TTC549 (cell line): ENCODE data around the gene DYNLL1.
"Not testable (repeated sequence)": the region's sequence is repeated elsewhere in the genome, so short reads cannot be mapped to it uniquely, and the experiment has no call there.

Experiments used
- FAIRE-seq: peaks from 2 replicates; lab custom pipeline; 2012; peaks lifted over from hg19 to GRCh38; lab: Jason Lieb, UNC

The DYNLL1 gene

DNA sequence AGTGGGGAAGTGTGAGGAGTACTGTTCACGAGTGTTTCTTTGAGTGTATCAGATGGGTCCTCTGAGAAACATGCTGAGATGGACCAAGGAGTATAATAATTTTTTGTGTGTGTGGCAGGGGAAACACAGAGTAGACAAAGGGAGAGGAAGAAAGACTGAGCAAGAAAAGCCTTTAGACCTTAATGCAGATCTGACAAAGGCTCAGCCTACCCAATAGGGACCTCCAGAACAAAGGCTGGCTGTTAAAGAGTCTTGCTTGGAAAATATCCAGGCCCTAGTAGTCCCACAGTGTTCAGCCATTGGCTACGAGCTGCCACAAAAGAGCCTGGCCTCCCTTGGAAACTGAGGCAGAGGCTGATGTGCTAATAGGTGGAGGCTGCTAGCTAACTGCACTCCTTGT, 19.6 kb downstream of the DYNLL1 start:
- FAIRE-seq: no peak

DNA sequence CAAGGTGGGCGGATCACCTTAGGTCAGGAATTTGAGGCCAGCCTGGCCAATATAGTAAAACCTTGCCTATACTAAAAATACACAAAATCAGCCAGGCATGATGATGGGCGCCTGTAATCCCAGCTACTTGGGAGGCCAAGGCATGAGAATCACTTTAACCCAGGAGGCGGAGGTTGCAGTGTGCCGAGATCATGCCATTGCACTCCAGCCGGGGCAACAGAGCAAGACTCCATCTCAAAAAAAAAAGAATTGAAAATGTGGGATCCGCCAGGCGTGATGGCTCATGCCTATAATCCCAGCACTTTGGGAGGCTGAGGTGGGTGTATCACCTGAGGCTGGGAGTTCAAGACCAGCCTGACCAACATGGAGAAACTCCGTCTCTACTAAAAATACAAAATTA, 23.4 kb downstream of the DYNLL1 start:
- not testable (repeated sequence) for FAIRE-seq

DNA sequence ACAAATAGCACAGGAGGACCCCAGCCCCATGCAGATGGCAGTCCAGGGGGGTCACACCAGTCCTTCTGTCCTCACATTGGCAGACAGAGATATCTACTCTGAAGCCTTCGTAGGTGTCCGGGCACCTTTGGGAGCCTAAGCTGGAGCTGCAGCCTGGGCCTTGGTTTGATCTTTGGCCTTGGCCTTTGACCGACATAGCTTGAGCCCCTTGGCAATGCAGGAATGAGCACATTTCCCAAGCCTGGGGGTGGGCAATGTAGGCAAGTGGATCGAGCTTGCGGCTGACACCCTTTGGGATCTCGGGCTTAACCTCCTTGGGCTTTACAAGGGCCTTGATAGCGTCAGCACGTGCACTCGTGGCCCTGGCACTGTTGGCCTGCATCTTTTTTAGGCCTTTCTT, 26.7 kb downstream of the DYNLL1 start:
- FAIRE-seq: no peak

DNA sequence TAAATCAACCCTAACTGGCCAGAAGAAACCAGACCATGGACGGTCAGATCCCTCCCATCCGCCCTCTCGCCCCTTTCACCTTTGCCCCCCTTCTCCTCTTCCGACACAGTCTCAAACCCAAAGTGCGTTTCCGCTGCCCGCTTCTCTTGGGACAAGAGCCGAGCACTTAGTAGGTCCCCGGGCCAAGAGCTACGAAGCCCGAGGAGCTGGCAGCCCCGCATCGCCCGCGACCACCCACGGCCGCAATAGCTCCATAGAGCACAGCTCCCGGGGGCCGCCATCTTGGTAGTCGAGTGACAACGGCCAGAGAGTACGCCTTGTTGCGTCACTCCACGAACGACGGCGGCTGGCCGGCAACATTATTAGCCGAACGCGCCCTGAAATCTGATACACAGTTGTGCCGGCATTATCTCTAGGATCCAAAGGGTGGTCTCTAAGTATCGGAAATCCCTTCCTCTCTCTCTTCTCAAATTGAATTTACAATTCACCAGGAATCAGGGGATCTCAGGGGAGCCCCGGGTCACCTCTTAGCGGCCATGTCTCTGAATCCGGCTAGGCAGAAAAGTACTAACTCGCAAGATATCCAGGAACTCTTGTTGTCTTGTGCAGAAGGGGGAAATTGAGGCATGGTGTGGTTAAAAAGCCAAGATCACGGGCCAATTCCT, 33.1 kb downstream of the DYNLL1 start, which contains the start of gene COQ5:
TSS of gene COQ5 (minus strand) at position 298 of the 665 bp plus-strand sequence. CDS start at position 281, 17 bp downstream.
- no peak for FAIRE-seq

DNA sequence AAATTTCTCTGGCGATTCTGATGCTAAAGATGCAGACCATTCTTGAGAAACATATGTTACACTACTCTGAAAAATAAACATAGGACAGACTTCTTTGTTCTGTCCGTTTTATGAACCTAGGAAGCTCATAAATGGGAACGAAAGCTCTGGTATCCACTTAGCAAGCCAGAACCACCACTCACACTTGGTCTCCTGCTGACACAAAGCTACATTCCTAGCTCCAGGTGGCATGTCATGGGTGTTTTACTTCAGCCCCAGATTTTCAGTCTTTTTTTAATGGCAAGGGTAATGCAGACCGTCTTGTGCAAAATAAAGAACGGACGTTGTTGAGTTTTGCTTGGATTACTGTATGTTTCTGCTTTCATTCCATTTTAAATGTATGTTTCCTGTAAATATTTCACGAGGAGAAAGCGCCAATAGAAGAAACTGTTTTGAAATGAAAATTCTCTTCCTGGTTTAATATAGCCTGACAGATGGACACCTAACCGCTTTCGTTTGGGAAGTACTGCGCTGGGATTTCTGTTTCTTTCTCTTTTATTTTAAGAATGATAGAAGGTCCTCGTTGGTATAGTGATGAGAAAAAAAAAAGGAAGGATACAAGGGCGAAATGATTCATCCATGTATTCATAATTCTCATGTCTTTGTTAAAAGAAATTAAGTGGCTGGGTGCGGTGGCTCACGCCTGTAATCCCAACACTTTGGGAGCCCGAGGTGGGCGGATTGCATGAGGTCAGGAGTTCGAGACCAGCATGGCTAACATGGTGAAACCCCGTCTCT, 33.9 kb downstream of the DYNLL1 start:
- no peak for FAIRE-seq

DNA sequence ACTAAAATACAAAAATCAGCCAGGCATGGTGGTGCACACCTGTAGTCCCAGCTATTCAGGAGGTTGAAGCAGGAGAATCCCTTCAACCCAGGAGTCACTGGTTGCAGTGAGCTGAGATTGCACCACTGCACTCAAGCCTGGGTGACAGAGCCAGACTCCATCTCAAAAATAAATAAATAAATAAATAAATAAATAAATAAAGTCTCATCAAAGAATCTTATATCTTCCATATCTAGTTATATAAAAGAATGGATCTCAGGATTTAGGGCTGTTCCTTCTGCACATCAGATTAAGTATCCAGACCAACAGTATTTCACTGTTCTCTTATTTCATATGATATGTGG, 34.5 kb downstream of the DYNLL1 start:
- FAIRE-seq: not testable (repeated sequence)

DNA sequence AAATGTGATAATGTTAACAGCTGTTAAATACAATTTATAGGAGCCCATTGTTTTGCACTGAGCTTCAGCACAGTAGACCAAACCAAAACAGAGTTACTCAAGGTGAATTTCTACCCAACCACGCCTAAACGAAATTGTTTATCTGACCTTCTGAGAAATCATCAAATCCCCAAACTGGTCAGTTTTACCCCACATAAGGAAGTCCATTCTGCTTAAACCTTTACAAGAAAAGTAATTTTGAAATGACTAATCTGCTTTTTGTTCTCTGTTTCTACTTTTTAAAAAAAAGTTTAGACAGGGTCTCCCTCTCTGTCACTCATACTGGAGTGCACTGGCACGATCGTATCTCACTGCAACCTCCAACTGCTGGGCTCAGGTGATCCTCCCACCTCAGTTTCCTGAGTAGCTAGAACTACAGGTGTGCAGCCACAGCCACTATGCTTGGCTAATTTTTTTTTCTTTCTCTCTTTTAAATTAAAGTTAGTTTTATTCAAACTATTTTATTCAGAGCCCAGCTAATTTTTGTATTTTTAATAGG, 36.9 kb downstream of the DYNLL1 start:
- FAIRE-seq: no peak

DNA sequence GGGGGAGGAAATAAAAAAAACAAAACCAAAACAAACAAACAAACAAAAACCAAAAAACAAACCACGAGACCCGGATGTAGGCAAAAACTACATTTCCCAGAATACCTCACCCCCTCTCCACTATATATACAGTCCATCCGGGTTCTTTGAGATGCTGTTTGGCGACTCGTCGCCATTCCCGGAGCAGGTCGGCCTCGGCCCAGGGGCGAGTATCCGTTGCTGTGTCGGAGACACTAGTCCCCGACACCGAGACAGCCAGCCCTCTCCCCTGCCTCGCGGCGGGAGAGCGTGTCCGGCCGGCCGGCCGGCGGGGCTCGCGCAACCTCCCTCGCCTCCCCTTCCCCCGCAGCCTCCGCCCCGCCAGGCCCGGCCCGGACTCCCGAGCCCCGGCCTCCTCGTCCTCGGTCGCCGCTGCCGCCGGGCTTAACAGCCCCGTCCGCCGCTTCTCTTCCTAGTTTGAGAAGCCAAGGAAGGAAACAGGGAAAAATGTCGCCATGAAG, 38.3 kb downstream of the DYNLL1 start, which contains the start of gene RNF10:
TSS of gene RNF10 (plus strand) at position 154 of the 500 bp plus-strand sequence. CDS start 456 bp downstream, outside the sequence.
- peak; percentile 19 for FAIRE-seq

DNA sequence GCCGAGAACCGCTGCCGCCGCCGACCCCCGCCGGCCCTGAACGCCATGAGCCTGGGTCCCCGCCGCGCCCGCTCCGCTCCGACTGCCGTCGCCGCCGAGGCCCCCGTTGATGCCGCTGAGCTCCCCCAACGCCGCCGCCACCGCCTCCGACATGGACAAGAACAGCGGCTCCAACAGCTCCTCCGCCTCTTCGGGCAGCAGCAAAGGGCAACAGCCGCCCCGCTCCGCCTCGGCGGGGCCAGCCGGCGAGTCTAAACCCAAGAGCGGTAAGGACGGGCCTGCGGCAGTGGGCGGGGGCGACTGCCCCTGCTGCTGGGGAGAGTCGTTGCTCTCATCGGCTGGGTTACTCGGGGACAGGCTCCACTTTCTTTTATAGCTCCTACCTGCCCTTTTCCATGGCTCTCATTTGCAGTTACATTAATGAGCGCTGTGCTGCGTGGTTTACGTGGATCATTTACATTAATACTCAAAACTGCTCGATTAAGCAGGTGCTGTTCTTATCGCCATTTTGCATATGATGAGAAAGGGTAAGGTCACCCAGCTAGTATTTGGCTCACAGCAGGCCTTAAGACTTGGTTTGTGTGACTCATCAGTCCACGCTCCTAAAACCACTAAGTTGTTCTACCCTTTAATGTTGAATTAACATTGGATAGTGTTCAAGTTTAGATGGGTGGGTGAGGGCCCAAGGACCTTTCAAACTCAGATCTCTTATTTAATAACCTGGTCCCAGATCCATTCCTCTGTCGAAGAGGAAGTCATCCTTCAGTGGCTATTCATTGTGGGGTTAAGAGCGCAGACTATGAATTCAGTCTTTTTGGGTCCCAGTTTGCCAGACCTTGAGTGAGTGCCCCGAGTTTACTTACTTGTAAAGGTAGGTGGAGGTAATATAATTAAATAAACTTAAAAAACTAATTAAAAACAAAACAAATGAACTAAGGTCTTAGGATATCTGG, 39.1 kb downstream of the DYNLL1 start:
- no peak for FAIRE-seq

DNA sequence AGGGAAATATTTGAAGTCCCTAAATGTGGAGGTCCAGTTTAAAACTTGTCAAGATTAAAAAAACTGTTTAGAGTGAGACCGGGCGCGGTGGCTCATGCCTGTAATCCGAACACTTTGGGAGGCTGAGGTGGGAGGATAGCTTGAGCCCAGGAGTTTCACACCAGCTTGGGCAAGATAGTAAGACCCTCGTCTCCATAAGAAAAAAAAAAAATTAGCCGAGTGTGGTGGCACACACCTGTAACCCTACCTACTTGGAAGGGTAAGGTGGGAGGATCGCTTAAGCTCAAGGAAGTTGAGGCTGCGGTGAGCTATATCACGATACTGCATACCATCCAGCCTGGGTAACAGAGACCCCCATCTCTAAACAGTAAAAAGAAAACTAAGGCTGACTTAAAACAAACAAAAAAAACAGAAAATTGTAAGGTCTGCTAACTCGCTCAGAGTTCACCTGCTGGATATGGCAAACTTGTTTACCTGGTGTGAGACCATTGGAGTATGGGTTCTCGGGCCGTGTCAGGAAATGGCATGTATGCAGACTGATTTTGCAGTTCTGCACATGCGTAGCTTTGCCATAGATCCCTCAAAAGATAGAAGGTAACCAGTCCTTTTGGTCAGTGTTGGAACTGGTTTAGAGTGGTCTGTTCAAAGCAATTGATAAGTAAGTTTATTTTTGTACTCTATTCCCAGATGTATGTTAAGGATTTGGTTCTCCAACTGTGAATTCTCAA, 40.3 kb downstream of the DYNLL1 start:
- no peak for FAIRE-seq

DNA sequence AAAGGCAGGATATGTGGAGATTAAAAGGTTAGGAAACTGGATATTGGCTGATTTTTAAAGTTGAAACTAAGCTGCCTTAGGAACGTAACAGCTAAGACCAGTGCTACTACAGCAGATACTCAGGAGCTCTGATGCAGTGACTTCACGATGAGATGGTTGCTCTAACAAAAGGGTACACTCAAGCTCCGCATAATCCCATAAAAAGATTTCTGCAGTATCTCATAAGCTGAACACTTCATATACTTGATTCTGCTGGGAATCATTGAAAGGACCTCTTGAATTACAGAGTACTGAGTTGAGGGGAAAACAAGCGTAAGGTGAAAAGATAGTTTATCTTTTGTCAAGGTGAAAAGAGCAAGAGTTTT, 41.9 kb downstream of the DYNLL1 start:
- no peak for FAIRE-seq

DNA sequence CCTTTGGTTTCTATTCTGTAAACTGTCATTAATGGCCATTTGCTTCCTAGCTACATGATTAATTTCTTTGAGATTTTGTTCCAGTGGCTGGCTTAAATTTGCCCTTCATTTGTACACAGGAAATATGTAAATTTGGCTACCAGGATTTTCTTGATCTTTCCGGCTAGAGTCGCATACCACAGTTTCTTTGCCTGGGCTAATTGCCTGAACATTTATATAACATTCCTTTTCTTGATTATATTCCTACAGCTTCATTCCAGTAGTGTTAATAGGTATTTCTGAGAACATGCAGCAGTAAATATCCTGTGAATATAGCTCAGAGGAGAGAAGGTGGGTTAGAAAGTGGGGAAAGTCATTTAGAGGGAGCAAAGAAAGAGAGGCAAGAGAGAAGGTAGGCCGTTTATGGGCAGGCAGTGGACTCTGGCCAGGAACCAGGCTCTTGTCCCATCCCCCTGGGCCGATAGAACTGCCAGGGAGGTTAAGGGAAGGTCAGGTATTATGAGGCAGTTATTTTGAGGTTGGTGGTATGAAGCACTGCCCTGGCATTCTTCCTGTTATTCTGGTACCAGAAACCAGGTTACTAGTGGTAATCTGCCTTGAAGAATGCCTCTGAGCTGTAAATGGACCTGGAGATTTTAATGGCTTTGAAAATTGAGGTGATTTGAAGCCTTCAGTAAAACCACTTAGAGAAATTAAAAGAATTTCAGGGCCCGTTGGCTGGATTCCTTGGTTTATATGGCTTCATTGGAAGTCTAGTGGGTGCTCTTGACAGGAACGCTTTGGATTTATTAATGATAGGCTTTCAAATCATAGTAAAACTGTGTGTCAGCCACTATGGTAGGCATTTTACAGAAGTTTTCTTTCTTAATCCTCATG, 42.6 kb downstream of the DYNLL1 start:
- FAIRE-seq: no peak

DNA sequence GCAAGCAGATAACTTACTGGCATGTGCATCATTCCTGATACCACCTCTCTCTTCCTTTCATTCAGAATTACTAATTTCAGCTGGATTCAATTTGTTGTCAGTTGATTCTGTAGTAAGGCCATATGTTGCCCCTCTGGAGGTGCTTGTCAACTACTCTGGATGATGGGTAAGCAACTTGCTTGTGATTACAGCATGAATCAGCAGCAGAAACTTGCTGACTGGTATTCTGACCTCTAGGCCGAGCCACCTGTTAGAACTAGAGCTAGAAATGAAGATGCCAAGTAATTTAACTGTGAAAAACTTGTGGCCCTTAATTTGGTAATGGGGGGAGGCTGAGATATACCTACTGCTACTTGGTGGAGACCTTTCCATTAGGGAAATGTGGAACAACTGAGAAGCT, 43.4 kb downstream of the DYNLL1 start:
- FAIRE-seq: no peak

DNA sequence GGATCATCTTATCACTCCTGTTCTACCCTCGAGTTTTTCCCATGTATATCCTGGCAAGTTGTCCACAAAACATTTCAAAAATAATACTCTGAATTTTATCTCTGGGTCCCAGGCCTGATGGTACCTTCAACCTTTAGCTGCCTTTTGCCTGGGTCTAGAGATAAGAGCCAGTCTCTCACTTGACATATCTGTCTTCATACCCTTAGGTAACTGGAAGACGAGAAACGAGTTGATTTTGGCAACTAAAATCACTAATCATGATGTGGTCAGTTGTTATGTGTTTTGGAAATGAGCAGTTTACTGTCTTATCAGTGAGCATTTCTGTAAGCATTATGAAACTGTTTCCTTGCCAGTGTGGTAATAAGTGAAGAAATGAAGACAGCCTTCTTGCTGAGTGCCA, 44.5 kb downstream of the DYNLL1 start:
- FAIRE-seq: no peak

DNA sequence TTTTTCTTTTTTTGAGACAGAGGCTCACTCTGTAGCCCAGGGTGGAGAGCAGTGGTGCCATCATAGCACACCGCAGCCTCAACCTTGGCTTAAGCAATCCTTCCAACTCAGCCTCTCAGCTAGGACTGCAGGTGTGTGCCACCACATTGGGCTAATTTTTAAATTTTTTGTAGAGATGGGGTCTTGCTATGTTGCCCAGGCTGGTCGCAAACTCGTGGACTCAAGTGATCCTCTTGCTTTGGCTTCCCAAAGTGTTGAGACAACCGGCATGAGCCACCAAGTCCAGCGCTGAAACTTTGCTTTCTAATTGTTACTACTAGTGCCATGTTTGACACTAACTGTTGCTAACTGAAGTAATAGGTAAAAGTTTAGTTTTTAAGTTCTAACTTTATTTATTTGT, 46.3 kb downstream of the DYNLL1 start:
- no peak for FAIRE-seq

DNA sequence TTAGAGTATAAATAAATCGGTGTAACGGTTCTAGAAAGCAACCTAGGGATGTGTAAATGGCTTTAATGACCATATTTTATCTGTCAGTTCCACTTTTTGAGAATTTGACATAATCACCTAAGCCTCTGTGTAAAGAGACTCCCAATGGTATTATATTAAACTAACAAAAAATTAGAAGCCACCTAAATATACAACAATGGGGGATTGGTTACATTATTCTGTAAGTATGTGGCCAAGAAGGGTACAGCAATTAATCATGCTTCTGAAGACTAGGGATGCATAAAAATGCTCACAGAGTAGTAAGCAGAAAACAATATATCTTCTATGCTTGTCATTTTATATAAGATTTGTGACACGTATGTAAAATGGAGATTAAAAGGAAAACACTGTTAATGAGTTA, 48.8 kb downstream of the DYNLL1 start:
- FAIRE-seq: no peak

DNA sequence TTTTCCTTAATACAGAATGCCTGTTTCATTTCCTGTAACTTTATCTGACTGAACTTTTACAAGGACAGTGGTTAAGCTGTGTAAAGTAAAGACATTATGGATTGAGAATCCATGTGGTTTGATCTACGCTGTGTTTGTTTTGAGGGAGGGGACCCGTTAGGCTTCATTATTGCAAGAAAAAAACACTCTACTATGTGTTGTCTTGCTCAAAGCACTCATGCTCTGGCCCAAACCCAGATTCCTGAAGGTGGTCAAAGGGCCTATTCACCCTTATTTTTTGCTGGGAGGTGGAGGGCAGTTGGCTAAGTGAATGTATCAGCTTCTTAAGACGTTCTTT, 50.1 kb downstream of the DYNLL1 start:
- no peak for FAIRE-seq
